HepG2 (cell line): ENCODE results near the gene ABCG8. TPM values are rescaled to one million over a fixed set of nuclear protein-coding genes. Genes with fewer than 3 reads are reported as not detected.

Source experiments
- ATAC-seq: fragments of 200-7000 bp; cut with Tn5 transposase; 3 replicates; pipeline ENCODE4 v1.9.1; 2020; ENCODE audit warnings: mild to moderate bottlenecking, moderate library complexity
- BruUV-seq: library from RNA; stranded (reverse); fragments of 400-500 nt; replicated peaks from 2 replicates; lab custom pipeline; 2021; lab: Mats Ljungman, UMichigan
- CTCF ChIA-PET: fragments of 300-600 bp; formaldehyde crosslinking; extraction: SDS; loops from one replicate; lab custom pipeline; 2021; ENCODE audit warnings: low total read pairs, inconsistent platforms, low intra/inter-chr PET ratio; lab: Yijun Ruan, JAX
- POLR2A ChIA-PET: fragments of 350-600 bp; sonication (Branson Sonifier 250); formaldehyde crosslinking; loops from one replicate; lab custom pipeline; 2020; ENCODE audit warnings: antibody characterized with exemption, inconsistent platforms; lab: Yijun Ruan, JAX
- DNase-seq: peaks from one replicate; pipeline ENCODE4 v3.0.0-alpha.2; 2015; ENCODE audit warnings: low spot score
- FAIRE-seq: peaks from 3 replicates; lab custom pipeline; 2011; peaks lifted over from hg19 to GRCh38; lab: Jason Lieb, UNC
- H2AFZ ChIP-seq: one replicate; pipeline ENCODE4 v1.6.1; 2011; ENCODE audit warnings: low read length, inconsistent platforms
- H3K27ac ChIP-seq: fragments of 300-600 bp; 3 replicates; pipeline ENCODE4 v1.8.0; 2011; ENCODE audit warnings: mixed run types, mild to moderate bottlenecking, mixed read lengths, low read length, inconsistent platforms; ENCODE audit not compliant: insufficient read depth; ENCODE audit errors: extremely low read length
- H3K27me3 ChIP-seq, 2 experiments: fragments of 200-600 bp in 1 of 2; 2 replicates in 1 of 2; 3 replicates in 1 of 2; pipeline versions ENCODE4 v1.6.0 to v1.8.0; 2011; ENCODE audit warnings: low read length in 2 of 2, mild to moderate bottlenecking in 2 of 2, moderate library complexity in 2 of 2, inconsistent platforms in 1 of 2; ENCODE audit not compliant: insufficient read depth in 2 of 2, control insufficient read depth in 1 of 2
- H3K36me3 ChIP-seq, 2 experiments: fragments of 200-600 bp in 1 of 2; replicated peaks in 1 of 2; 2 replicates in 1 of 2; 3 replicates in 1 of 2; pipeline versions ENCODE4 v1.5.1 to v1.8.0; 2011; ENCODE audit warnings: low read length in 2 of 2, inconsistent platforms in 1 of 2; ENCODE audit not compliant: insufficient read depth in 2 of 2, control insufficient read depth in 1 of 2
- H3K4me1 ChIP-seq: 2 replicates; pipeline ENCODE4 v1.5.1; 2012; ENCODE audit warnings: low read length, inconsistent platforms; ENCODE audit not compliant: insufficient read depth
- H3K4me2 ChIP-seq: 2 replicates; pipeline ENCODE4 v1.6.0; 2011; ENCODE audit warnings: low read depth, low read length, inconsistent platforms
- H3K4me3 ChIP-seq, 3 experiments: fragments of 200-600 bp in 1 of 3; sonication (generic), shearing (Covaris generic) in 1 of 3; replicated peaks in 1 of 3; 2 replicates each; pipeline ENCODE4 v1.5.1; 2011 to 2016; ENCODE audit warnings: low read length in 3 of 3, inconsistent platforms in 2 of 3, low read depth in 2 of 3, mild to moderate bottlenecking in 2 of 3, control low read depth in 1 of 3, mixed read lengths in 1 of 3; ENCODE audit not compliant: insufficient read depth in 1 of 3
- H3K79me2 ChIP-seq: one replicate; pipeline ENCODE4 v1.6.1; 2011; ENCODE audit warnings: low read length, inconsistent platforms; ENCODE audit not compliant: insufficient read depth
- H3K9ac ChIP-seq: 2 replicates; pipeline ENCODE4 v1.6.0; 2011; ENCODE audit warnings: mild to moderate bottlenecking, low read depth, low read length, inconsistent platforms; ENCODE audit not compliant: insufficient read depth
- H3K9me3 ChIP-seq: 2 replicates; pipeline ENCODE4 v1.5.1; 2012; ENCODE audit warnings: mild to moderate bottlenecking, low read length
- H4K20me1 ChIP-seq: 2 replicates; pipeline ENCODE4 v1.6.0; 2011; ENCODE audit warnings: inconsistent platforms, mild to moderate bottlenecking, low read length, moderate library complexity; ENCODE audit not compliant: insufficient read depth
- CHD4 ChIP-seq: fragments of 200-600 bp; sonication (generic); IDR thresholded peaks from 2 replicates; pipeline ENCODE4 v1.7.0; 2017; ENCODE audit warnings: mild to moderate bottlenecking, low read length, borderline replicate concordance
- CTCF ChIP-seq: sonication (generic); formaldehyde crosslinking; IDR thresholded peaks from 2 replicates; pipeline ENCODE4 v1.5.0; 2020; ENCODE audit warnings: mild to moderate bottlenecking, missing genetic modification reagents, moderate library complexity
- GTF2F1 ChIP-seq: fragments of 150-350 bp; IDR thresholded peaks from 2 replicates; pipeline ENCODE4 v1.6.1; 2014; ENCODE audit warnings: low read length
- HOMEZ ChIP-seq: IDR thresholded peaks from 2 replicates; pipeline ENCODE4 v1.6.1; 2016; ENCODE audit warnings: low read depth
- HOXA9 ChIP-seq: sonication (generic); formaldehyde crosslinking; IDR thresholded peaks from 2 replicates; pipeline ENCODE4 v1.8.1; 2022; ENCODE audit warnings: missing genetic modification reagents, mild to moderate bottlenecking, moderate library complexity, borderline replicate concordance
- MIER2 ChIP-seq: IDR thresholded peaks from 2 replicates; pipeline ENCODE4 v1.6.1; 2016; ENCODE audit warnings: missing biosample characterization, missing genetic modification reagents
- RAD21 ChIP-seq: fragments of 450-650 bp; formaldehyde crosslinking; IDR thresholded peaks from 2 replicates; pipeline ENCODE4 v1.5.0; 2020; ENCODE audit warnings: mild to moderate bottlenecking
- REPIN1 ChIP-seq: sonication (generic); formaldehyde crosslinking; IDR thresholded peaks from 2 replicates; pipeline ENCODE4 v1.8.0; 2022; ENCODE audit warnings: missing genetic modification reagents, low read depth, mild to moderate bottlenecking, borderline replicate concordance
- SAP130 ChIP-seq: IDR thresholded peaks from 2 replicates; pipeline ENCODE4 v1.6.1; 2016; ENCODE audit warnings: low read depth
- SNRNP70 ChIP-seq: fragments of 200-400 bp; formaldehyde crosslinking; IDR thresholded peaks from 2 replicates; pipeline ENCODE4 v1.6.1; 2017; ENCODE audit warnings: mild to moderate bottlenecking, low read depth, low read length, moderate library complexity
- STAG1 ChIP-seq: sonication (generic); formaldehyde crosslinking; IDR thresholded peaks from 2 replicates; pipeline ENCODE4 v1.4.0; 2020; ENCODE audit warnings: missing genetic modification reagents
- TBX2 ChIP-seq: sonication (generic); formaldehyde crosslinking; IDR thresholded peaks from 2 replicates; pipeline ENCODE4 v1.5.0; 2020; ENCODE audit warnings: missing genetic modification reagents, mild to moderate bottlenecking, borderline replicate concordance
- ZMYM4 ChIP-seq: sonication (generic); formaldehyde crosslinking; IDR thresholded peaks from 2 replicates; pipeline ENCODE4 v1.8.1; 2023; ENCODE audit warnings: mild to moderate bottlenecking, missing genetic modification reagents
- ZNF337 ChIP-seq: sonication (generic); formaldehyde crosslinking; IDR thresholded peaks from 2 replicates; pipeline ENCODE4 v1.5.1; 2020; ENCODE audit warnings: missing genetic modification reagents, low read depth, mild to moderate bottlenecking, borderline replicate concordance
- ZNF362 ChIP-seq: sonication (generic); formaldehyde crosslinking; IDR thresholded peaks from 2 replicates; pipeline ENCODE4 v1.4.0; 2020; ENCODE audit warnings: missing genetic modification reagents, mild to moderate bottlenecking, borderline replicate concordance
- ZNF430 ChIP-seq: sonication (generic); formaldehyde crosslinking; IDR thresholded peaks from 2 replicates; pipeline ENCODE4 v1.9.0; 2021; ENCODE audit warnings: mild to moderate bottlenecking, missing genetic modification reagents
- ZNF550 ChIP-seq: sonication (generic); formaldehyde crosslinking; IDR thresholded peaks from 2 replicates; pipeline ENCODE4 v1.4.0; 2020; ENCODE audit warnings: mild to moderate bottlenecking, missing genetic modification reagents, borderline replicate concordance
- ZNF713 ChIP-seq: sonication (generic); formaldehyde crosslinking; IDR thresholded peaks from 2 replicates; pipeline ENCODE4 v1.4.0; 2020; ENCODE audit warnings: mild to moderate bottlenecking, missing genetic modification reagents
- ZNF724P ChIP-seq: sonication (generic); formaldehyde crosslinking; IDR thresholded peaks from 2 replicates; pipeline ENCODE4 v1.8.0; 2022; ENCODE audit warnings: missing genetic modification reagents, borderline replicate concordance
- ZNF776 ChIP-seq: sonication (generic); formaldehyde crosslinking; IDR thresholded peaks from 2 replicates; pipeline ENCODE4 v1.4.0; 2020; ENCODE audit warnings: mild to moderate bottlenecking, missing genetic modification reagents
- WGBS: methylation state at CpG from one replicate; pipeline ENCODE4 v1.1.6; 2017; ENCODE audit warnings: low lambda C conversion rate; 5-methylcytosine and 5-hydroxymethylcytosine counted together
- in situ Hi-C: cut with HindIII; loops from 2 replicates; pipeline ENCODE4 v1.10.0; 2017; ENCODE audit warnings: low pct_unique_long_range_greater_than_20kb; ENCODE audit not compliant: extremely low pct_ligation_motif_present
- intact Hi-C: fragments of 100-400 bp; cut with micrococcal nuclease; formaldehyde crosslinking; loops from one replicate; pipeline ENCODE4 v1.10.0; 2022; ENCODE audit not compliant: unreplicated experiment
- polyA plus RNA-seq, 8 experiments: library from polyadenylated mRNA; depleted of rRNA in 3 of 8; stranded (reverse) in 7 of 8; unstranded in 1 of 8; fragments of >200 nt; fragmentation: Illumina TruSeq in 4 of 8; extraction: Trizol in 4 of 8; gene quantifications; 2 replicates each; pipeline versions ENCODE4 v1.2.1 to v1.2.3, GENCODE V29; 2011 to 2016; ENCODE audit warnings: low read depth in 4 of 8, missing spikeins in 1 of 8, mixed read lengths in 1 of 8; ENCODE audit not compliant: insufficient read depth in 1 of 8
- total RNA-seq, 5 experiments: library from RNA; depleted of rRNA; stranded (reverse); fragments of >200 nt; fragmentation: Illumina TruSeq; extraction: Trizol; gene quantifications; 2 replicates each; pipeline ENCODE4 v1.2.3, GENCODE V29; 2016; ENCODE audit warnings: low read depth in 1 of 5

The ABCG8 gene
- total and polyA plus RNA-seq, 2 of the 13 experiments (the other 11 are each of a cell fraction or from before 2014, with no cell fraction given): 8.1 to 8.8 TPM

GRCh38 chr2:43802135-43802534 is 36.6 kb upstream of the ABCG8 start:
- Histone ChIP-seq H3K4me2 (no peak overlapping the region), H3K4me1 (peaks cover 56% of the 10 kb centered on the region), H3K27me3 (no peaks in the 10 kb centered on the region), H3K36me3 (no peaks in the 10 kb centered on the region), H3K9me3 (no peaks in the 10 kb centered on the region), H3K27ac (no peak overlapping the region), H3K9ac (no peak overlapping the region), H4K20me1 (no peaks in the 10 kb centered on the region), H3K4me3 (no peak overlapping the region), H3K79me2 (no peaks in the 10 kb centered on the region), H2AFZ (no peak overlapping the region)
- POLR2A ChIA-PET: no interaction called here
- intact Hi-C loops (no loop called here), in situ Hi-C loops (no loop called here)
- TF ChIP-seq ZMYM4 (CRISPR knock-in tag): no peak
- no peak for TF ChIP-seq ZNF713 (CRISPR knock-in tag)
- TF ChIP-seq ZNF724P: no peak
- TF ChIP-seq SNRNP70: no peak
- no peak for TF ChIP-seq ZNF776 (CRISPR knock-in tag)
- TF ChIP-seq HOMEZ (CRISPR knock-in tag): 0 out of 2 replicates have a peak, but pooled peaks have one; percentile 8
- TF ChIP-seq RAD21 (CRISPR knock-in tag): no peak
- 0 out of 2 replicates have a peak, but pooled peaks have one; percentile 7 for TF ChIP-seq SAP130 (CRISPR knock-in tag)
- no peak for TF ChIP-seq MIER2 (CRISPR knock-in tag)
- TF ChIP-seq HOXA9 (CRISPR knock-in tag): no peak
- TF ChIP-seq GTF2F1: no peak
- TF ChIP-seq ZNF550 (CRISPR knock-in tag): no peak
- no peak for TF ChIP-seq REPIN1 (CRISPR knock-in tag)
- TF ChIP-seq CHD4: no peak
- peak; percentile 60 for TF ChIP-seq CTCF (CRISPR knock-in tag)
- TF ChIP-seq ZNF337 (CRISPR knock-in tag): no peak
- TF ChIP-seq STAG1: peak; percentile 51
- TF ChIP-seq TBX2 (CRISPR knock-in tag): no peak
- TF ChIP-seq ZNF430: no peak
- peak; percentile 93 for TF ChIP-seq ZNF362 (CRISPR knock-in tag)
- peak; percentile 18 for DNase-seq
- CTCF ChIA-PET: interaction anchor here (0.7 kb wide), 1 partner anchor 32 kb away, joined by 3 read pairs; no protein-coding TSS in a partner anchor
- no peak for ATAC-seq
- 87% methylated on average over 2 of the region's 2 CpGs for WGBS
- no TSS peak for BruUV-seq
- FAIRE-seq: no peak
